ENCODE data around the gene UIMC1. TPM values are rescaled to one million over a fixed set of nuclear protein-coding genes. Genes with fewer than 3 reads are reported as not detected.

The UIMC1 gene
- polyA plus RNA-seq, 3 donors: 14.8 to 35.6 (median 19.1) TPM

DNA sequence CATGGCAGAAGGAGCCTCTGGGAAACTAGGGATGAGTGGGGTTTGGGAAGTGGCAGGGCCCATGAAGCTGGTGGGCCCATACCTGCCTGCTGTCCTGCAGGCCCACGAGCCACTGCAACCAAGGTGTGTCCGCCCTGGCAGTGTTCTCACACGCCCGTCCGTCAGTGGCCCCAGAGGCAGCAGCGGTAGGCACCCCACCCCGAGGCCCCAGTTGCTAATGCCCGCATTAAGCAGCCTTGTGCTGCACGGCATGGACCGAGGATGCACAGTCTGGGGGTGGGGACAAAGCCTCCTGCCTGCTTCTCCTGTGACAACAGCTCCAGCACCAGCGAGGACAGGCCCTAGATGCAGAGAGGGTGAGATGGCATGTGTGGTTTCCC lies 148.7 kb downstream of the UIMC1 start:
- TF ChIP-seq, protein P1, sequence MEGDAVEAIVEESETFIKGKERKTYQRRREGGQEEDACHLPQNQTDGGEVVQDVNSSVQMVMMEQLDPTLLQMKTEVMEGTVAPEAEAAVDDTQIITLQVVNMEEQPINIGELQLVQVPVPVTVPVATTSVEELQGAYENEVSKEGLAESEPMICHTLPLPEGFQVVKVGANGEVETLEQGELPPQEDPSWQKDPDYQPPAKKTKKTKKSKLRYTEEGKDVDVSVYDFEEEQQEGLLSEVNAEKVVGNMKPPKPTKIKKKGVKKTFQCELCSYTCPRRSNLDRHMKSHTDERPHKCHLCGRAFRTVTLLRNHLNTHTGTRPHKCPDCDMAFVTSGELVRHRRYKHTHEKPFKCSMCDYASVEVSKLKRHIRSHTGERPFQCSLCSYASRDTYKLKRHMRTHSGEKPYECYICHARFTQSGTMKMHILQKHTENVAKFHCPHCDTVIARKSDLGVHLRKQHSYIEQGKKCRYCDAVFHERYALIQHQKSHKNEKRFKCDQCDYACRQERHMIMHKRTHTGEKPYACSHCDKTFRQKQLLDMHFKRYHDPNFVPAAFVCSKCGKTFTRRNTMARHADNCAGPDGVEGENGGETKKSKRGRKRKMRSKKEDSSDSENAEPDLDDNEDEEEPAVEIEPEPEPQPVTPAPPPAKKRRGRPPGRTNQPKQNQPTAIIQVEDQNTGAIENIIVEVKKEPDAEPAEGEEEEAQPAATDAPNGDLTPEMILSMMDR (IDR thresholded peaks at IDR 0.05): no peak
- no peak for DNase-seq
- Histone ChIP-seq H3K4me2 (replicated peaks; ENCODE audit: extremely low read depth, low read length, poor library complexity, severe bottlenecking) (no peak overlapping the region), H4K20me1 (ENCODE audit: insufficient read depth, low read length) (no peaks in the 10 kb centered on the region), H3K9me3 (replicated peaks in 1 of 2; ENCODE audit: control insufficient read depth in 1 of 2, insufficient read depth in 1 of 2, low read length in 2 of 2) (no peaks in the 10 kb centered on the region), H3K27me3 (ENCODE audit: control insufficient read depth in 2 of 2, insufficient read depth in 2 of 2, low read length in 2 of 2) (peaks cover 0 to 11% of the 10 kb centered on the region in 2 donors), H3K36me3 (replicated peaks in 1 of 2; ENCODE audit: control insufficient read depth in 1 of 2, insufficient read depth in 2 of 2, low read length in 2 of 2) (no peaks in the 10 kb centered on the region), H3K27ac (ENCODE audit: low read depth in 1 of 2, low read length in 2 of 2) (no peak overlapping the region), H3K4me1 (ENCODE audit: control insufficient read depth in 1 of 2, insufficient read depth in 2 of 2, low read length in 2 of 2) (no peaks in the 10 kb centered on the region), H3K9ac (ENCODE audit: insufficient read depth, low read length, poor library complexity, severe bottlenecking) (no peak overlapping the region), H2AFZ (ENCODE audit: insufficient read depth, low read depth, low read length, poor library complexity, severe bottlenecking) (no peak overlapping the region), H3K79me2 (ENCODE audit: insufficient read depth, low read length) (no peaks in the 10 kb centered on the region), H3K4me3 (replicated peaks in 1 of 3; ENCODE audit: low read depth in 2 of 3, low read length in 3 of 3) (no peak overlapping the region)
- H3K4me1 Mint-ChIP-seq: no peaks in the 10 kb centered on the region
- no peaks in the 10 kb centered on the region for H3K36me3 Mint-ChIP-seq
- no peak overlapping the region for H3K4me3 Mint-ChIP-seq
- peaks cover 0 to 8% (median 4%) of the 10 kb centered on the region in 7 donors for H3K9me3 Mint-ChIP-seq
- intact Hi-C loops (cut with micrococcal nuclease): no loop called here
- peaks cover 8 to 23% (median 18%) of the 10 kb centered on the region in 3 donors for H3K27me3 Mint-ChIP-seq (ENCODE audit: low read depth in 3 of 3)
- H3K27ac Mint-ChIP-seq: peak overlapping the region in 1 of 7 donors; percentile 10
- 84% methylated on average over 8 of the region's 11 CpGs for WGBS (ENCODE audit: insufficient coverage)

DNA sequence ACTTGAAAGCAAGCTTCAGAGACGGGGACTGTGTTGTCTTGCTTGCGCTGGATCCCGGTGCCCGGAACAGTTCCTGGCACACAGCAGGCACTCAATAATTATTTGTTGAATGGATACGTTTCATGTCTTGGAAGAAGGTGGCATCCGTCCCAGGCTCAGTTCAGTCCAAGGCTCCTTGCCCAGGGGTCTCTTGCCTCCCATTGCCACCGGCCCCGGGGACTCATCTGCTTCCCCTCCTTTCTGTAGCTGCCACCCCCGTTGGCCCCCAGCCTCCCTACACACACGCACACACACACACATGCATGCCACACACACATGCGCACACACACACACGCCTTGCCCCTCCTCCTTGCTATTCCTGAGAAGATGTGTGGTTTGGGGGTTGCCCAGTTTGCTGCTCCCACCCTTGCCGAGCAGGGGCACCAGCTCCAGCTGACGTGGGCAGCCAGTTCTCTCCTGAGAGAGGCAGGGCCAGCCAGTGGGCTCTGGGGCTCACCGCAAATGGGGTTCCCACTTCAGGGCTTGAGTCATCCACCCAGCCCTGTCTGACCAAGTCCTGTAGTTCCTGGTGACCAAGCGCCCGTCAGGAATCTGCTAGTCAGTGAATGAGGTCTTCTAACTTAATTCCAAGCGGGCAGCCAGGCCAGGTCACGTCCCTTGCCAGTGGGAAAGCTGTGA lies 149.2 kb downstream of the UIMC1 start:
- peaks cover 0 to 6% of the 10 kb centered on the region in 2 donors for H3K27me3 ChIP-seq (ENCODE audit: control insufficient read depth in 2 of 2, insufficient read depth in 2 of 2, low read length in 2 of 2)

More for the DNA sequence above, 149.2 kb downstream of the UIMC1 start:
- DNase-seq: no peak
- Mint-ChIP-seq H3K9me3 (peaks cover 0 to 8% (median 4%) of the 10 kb centered on the region in 7 donors), H3K36me3 (no peaks in the 10 kb centered on the region), H3K27ac (peak overlapping the region in 2 of 7 donors; percentile 36 to 50), H3K4me1 (no peaks in the 10 kb centered on the region), H3K4me3 (no peak overlapping the region), H3K27me3 (ENCODE audit: low read depth in 3 of 3) (peaks cover 8 to 19% (median 14%) of the 10 kb centered on the region in 3 donors)
- no peaks in the 10 kb centered on the region for H3K36me3 ChIP-seq (replicated peaks in 1 of 2; ENCODE audit: control insufficient read depth in 1 of 2, insufficient read depth in 2 of 2, low read length in 2 of 2)
- intact Hi-C loops (cut with micrococcal nuclease): no loop called here
- WGBS (ENCODE audit: insufficient coverage): 92% methylated on average over 11 of the region's 19 CpGs
- no peak overlapping the region for H3K9ac ChIP-seq (ENCODE audit: insufficient read depth, low read length, poor library complexity, severe bottlenecking)
- H4K20me1 ChIP-seq (ENCODE audit: insufficient read depth, low read length): no peaks in the 10 kb centered on the region
- no peaks in the 10 kb centered on the region for H3K9me3 ChIP-seq (replicated peaks in 1 of 2; ENCODE audit: control insufficient read depth in 1 of 2, insufficient read depth in 1 of 2, low read length in 2 of 2)
- H2AFZ ChIP-seq (ENCODE audit: insufficient read depth, low read depth, low read length, poor library complexity, severe bottlenecking): no peak overlapping the region
- no peak overlapping the region for H3K27ac ChIP-seq (ENCODE audit: low read depth in 1 of 2, low read length in 2 of 2)
- TF ChIP-seq, protein P1 (IDR thresholded peaks at IDR 0.05): no peak
- H3K79me2 ChIP-seq (ENCODE audit: insufficient read depth, low read length): no peaks in the 10 kb centered on the region
- no peak overlapping the region for H3K4me2 ChIP-seq (replicated peaks; ENCODE audit: extremely low read depth, low read length, poor library complexity, severe bottlenecking)
- H3K4me3 ChIP-seq (replicated peaks in 1 of 3; ENCODE audit: low read depth in 2 of 3, low read length in 3 of 3): no peak overlapping the region
- no peaks in the 10 kb centered on the region for H3K4me1 ChIP-seq (ENCODE audit: control insufficient read depth in 1 of 2, insufficient read depth in 2 of 2, low read length in 2 of 2)

Measured in CD14-positive monocyte (primary cell).